Left lung (tissue), 10 donors: ENCODE data around the gene ERVH48-1. TPM values are rescaled to one million over a fixed set of nuclear protein-coding genes. Genes with fewer than 3 reads are reported as not detected.
A peak's percentile ranks its signal among the peaks of the same experiment; 100 is the strongest.
"Not testable (repeated sequence)": the region's sequence is repeated elsewhere in the genome, so short reads cannot be mapped to it uniquely, and the experiment has no call there.

Experiments used
- ATAC-seq: fragments of 200-7000 bp; cut with Tn5 transposase; one replicate; pipeline ENCODE4 v1.9.1; 2020; ENCODE audit warnings: moderate library complexity
- DNase-seq, 4 donors: peaks; one replicate each; pipeline ENCODE4 v3.0.0-alpha.2; 2013 to 2020
- H3K27ac ChIP-seq, 2 donors: fragments of 200-600 bp; sonication (generic) in 1 of 2; one replicate each; pipeline versions ENCODE4 v1.5.0 to v1.8.0; 2020 to 2021
- H3K27me3 ChIP-seq, 2 donors: fragments of 200-600 bp; sonication (generic) in 1 of 2; one replicate each; pipeline versions ENCODE4 v1.5.0 to v1.8.0; 2020 to 2021
- H3K36me3 ChIP-seq, 2 donors: fragments of 200-600 bp; sonication (generic) in 1 of 2; one replicate each; pipeline versions ENCODE4 v1.5.0 to v1.8.0; 2020 to 2021
- H3K4me1 ChIP-seq, 2 donors: fragments of 200-600 bp; one replicate each; pipeline ENCODE4 v1.8.0; 2021
- H3K4me3 ChIP-seq, 2 donors: fragments of 200-600 bp; sonication (generic) in 1 of 2; one replicate each; pipeline versions ENCODE4 v1.5.0 to v1.8.0; 2020 to 2021; ENCODE audit warnings: mild to moderate bottlenecking in 1 of 2
- H3K9me3 ChIP-seq, 2 donors: fragments of 200-600 bp; sonication (generic) in 1 of 2; one replicate each; pipeline versions ENCODE4 v1.5.0 to v1.8.0; 2020 to 2021
- CTCF ChIP-seq, 2 donors: fragments of 200-600 bp; sonication (generic) in 1 of 2; IDR thresholded peaks; one replicate each; pipeline versions ENCODE4 v1.5.0 to v1.8.0; 2021; ENCODE audit warnings: antibody characterized with exemption in 2 of 2
- intact Hi-C, 2 donors: fragments of 100-400 bp; cut with DNase I; formaldehyde crosslinking; loops; one replicate each; pipeline versions ENCODE4 v1.11.2 to v1.14.2; 2022
- polyA plus RNA-seq, 6 donors: library from polyadenylated mRNA; unstranded; fragments of 120-200 nt; gene quantifications; one replicate each; pipeline ENCODE4 v1.2.1, GENCODE V29; 2013; ENCODE audit not compliant: insufficient read length in 6 of 6
- total RNA-seq, 2 donors: library from RNA; stranded (reverse); fragmentation: NEBNext Ultra II Directional; extraction: Animal tissue kit (Norgen Biotek cat#: 25700); gene quantifications; one replicate each; pipeline ENCODE4 v1.2.1, GENCODE V29; 2021
- donor health status: DM: no; HTN: yes; CAD: no.
- donor health status: DM: no; HTN: no; CAD: no.

Gene ERVH48-1
- total and polyA plus RNA-seq, 8 donors, result 1.9 to 2.9 (median 2.4) TPM; not detected in 2

GRCh38 chr21:42933137-42933970, 7.9 kb upstream of the ERVH48-1 start:
- H3K4me3 ChIP-seq, intact Hi-C loops, ATAC-seq, H3K27ac ChIP-seq, DNase-seq, H3K4me1 ChIP-seq, H3K27me3 ChIP-seq, H3K9me3 ChIP-seq, H3K36me3 ChIP-seq: not testable (repeated sequence)

GRCh38 chr21:42932378-42933136, 7.1 kb upstream of the ERVH48-1 start:
- ATAC-seq, H3K9me3 ChIP-seq, intact Hi-C loops, DNase-seq, H3K27me3 ChIP-seq, H3K4me1 ChIP-seq, H3K27ac ChIP-seq, H3K4me3 ChIP-seq, H3K36me3 ChIP-seq: not testable (repeated sequence)

GRCh38 chr21:42931560-42932235, 6.3 kb upstream of the ERVH48-1 start:
- no peaks in the 10 kb centered on the region for H3K9me3 ChIP-seq
- no peak overlapping the region for H3K4me3 ChIP-seq
- ATAC-seq, result no peak
- no peaks in the 10 kb centered on the region for H3K36me3 ChIP-seq
- no peak for DNase-seq
- no peaks in the 10 kb centered on the region for H3K4me1 ChIP-seq
- H3K27ac ChIP-seq, result no peak overlapping the region
- TF ChIP-seq CTCF (IDR thresholded peaks at IDR 0.05), result no peak
- H3K27me3 ChIP-seq, result no peaks in the 10 kb centered on the region
- intact Hi-C loops, result no loop called here

GRCh38 chr21:42929969-42930368, 4.5 kb upstream of the ERVH48-1 start:
- Histone ChIP-seq H3K36me3 (no peaks in the 10 kb centered on the region), H3K4me1 (no peaks in the 10 kb centered on the region), H3K9me3 (no peaks in the 10 kb centered on the region), H3K4me3 (no peak overlapping the region), H3K27ac (no peak overlapping the region), H3K27me3 (no peaks in the 10 kb centered on the region)
- DNase-seq (no peak), ATAC-seq (no peak)
- TF ChIP-seq CTCF (IDR thresholded peaks at IDR 0.05), result no peak
- intact Hi-C loops, result no loop called here

- H3K27ac ChIP-seq, ATAC-seq, H3K36me3 ChIP-seq, H3K4me1 ChIP-seq, H3K27me3 ChIP-seq, H3K4me3 ChIP-seq, intact Hi-C loops, H3K9me3 ChIP-seq: not testable (repeated sequence)
- DNase-seq, result peak in 1 of 4 donors; percentile 57
Observed at GRCh38 chr21:42927474-42928200, 2.2 kb upstream of the ERVH48-1 start.

GRCh38 chr21:42924433-42924751, 1.0 kb downstream of the ERVH48-1 start:
- DNase-seq (no peak), ATAC-seq (no peak)
- no peaks in the 10 kb centered on the region for H3K36me3 ChIP-seq

More at GRCh38 chr21:42924433-42924751, 1.0 kb downstream of the ERVH48-1 start:
- H3K9me3 ChIP-seq, result no peaks in the 10 kb centered on the region
- no peak overlapping the region for H3K4me3 ChIP-seq
- no peak overlapping the region for H3K27ac ChIP-seq
- intact Hi-C loops, result no loop called here
- no peak for TF ChIP-seq CTCF (IDR thresholded peaks at IDR 0.05)
- H3K4me1 ChIP-seq, result peaks cover 0 to 9% of the 10 kb centered on the region in 2 donors
- no peaks in the 10 kb centered on the region for H3K27me3 ChIP-seq
